PC-3 (cell line): ENCODE results near the gene IQGAP3. TPM values are rescaled to one million over a fixed set of nuclear protein-coding genes. Genes with fewer than 3 reads are reported as not detected.

ENCODE experiments used
- ATAC-seq: fragments of 200-7000 bp; cut with Tn5 transposase; 2 replicates; pipeline ENCODE4 v1.9.1; 2020; ENCODE audit warnings: mild to moderate bottlenecking, moderate library complexity
- BruUV-seq: library from RNA; stranded (reverse); fragments of 400-500 nt; replicated peaks from 2 replicates; lab custom pipeline; 2021; lab: Mats Ljungman, UMichigan
- CTCF ChIA-PET: fragments of 300-600 bp; sonication (Branson Sonifier 250); formaldehyde crosslinking; loops from one replicate; lab custom pipeline; 2022; ENCODE audit warnings: antibody characterized with exemption; lab: Charles Lee
- POLR2A ChIA-PET: fragments of 300-600 bp; sonication (Branson Sonifier 250); formaldehyde crosslinking; loops from one replicate; lab custom pipeline; 2022; ENCODE audit warnings: antibody characterized with exemption; ENCODE audit not compliant: unreplicated experiment; lab: Charles Lee
- DNase-seq: peaks from one replicate; pipeline ENCODE4 v3.0.0-alpha.2; 2015
- H2AFZ ChIP-seq: fragments of 300-600 bp; sonication (generic); 2 replicates; pipeline ENCODE4 v1.6.0; 2016; ENCODE audit warnings: antibody characterized with exemption, low read length
- H3F3A ChIP-seq: fragments of 300-600 bp; sonication (generic); one replicate; pipeline ENCODE4 v1.6.0; 2017; ENCODE audit warnings: antibody characterized with exemption, low read length, control low read depth, mild to moderate bottlenecking; ENCODE audit not compliant: unreplicated experiment
- H3K27ac ChIP-seq: fragments of 300-600 bp; sonication (generic); 2 replicates; pipeline ENCODE4 v1.5.1; 2016; ENCODE audit warnings: mild to moderate bottlenecking, low read length
- H3K27me3 ChIP-seq: fragments of 300-600 bp; sonication (generic); 2 replicates; pipeline ENCODE4 v1.6.1; 2016; ENCODE audit warnings: low read length, mixed read lengths
- H3K36me3 ChIP-seq: fragments of 300-600 bp; sonication (generic); 2 replicates; pipeline ENCODE4 v1.6.1; 2016; ENCODE audit warnings: low read depth, mixed run types, low read length, mixed read lengths
- H3K4me1 ChIP-seq: fragments of 300-600 bp; sonication (generic); 2 replicates; pipeline ENCODE4 v1.5.1; 2016; ENCODE audit warnings: low read length; ENCODE audit not compliant: insufficient read depth
- H3K4me2 ChIP-seq: fragments of 300-600 bp; sonication (generic); 2 replicates; pipeline ENCODE4 v1.6.0; 2016; ENCODE audit warnings: low read length
- H3K4me3 ChIP-seq: fragments of 300-600 bp; sonication (generic); 2 replicates; pipeline ENCODE4 v1.5.1; 2016; ENCODE audit warnings: mild to moderate bottlenecking, low read length, mixed read lengths
- H3K79me2 ChIP-seq: fragments of 300-600 bp; sonication (generic); 2 replicates; pipeline ENCODE4 v1.6.1; 2017; ENCODE audit warnings: low read length, mixed read lengths
- H3K9ac ChIP-seq: fragments of 300-600 bp; sonication (generic); 2 replicates; pipeline ENCODE4 v1.6.0; 2016; ENCODE audit warnings: mild to moderate bottlenecking, low read length
- H3K9me2 ChIP-seq: fragments of 300-600 bp; sonication (generic); replicated peaks from 2 replicates; pipeline ENCODE4 v1.6.1; 2016; ENCODE audit warnings: mixed run types, low read length, mixed read lengths
- H3K9me3 ChIP-seq: fragments of 300-600 bp; sonication (generic); 2 replicates; pipeline ENCODE4 v1.6.1; 2016; ENCODE audit warnings: low read length, mixed read lengths
- H4K20me1 ChIP-seq: fragments of 300-600 bp; sonication (generic); 2 replicates; pipeline ENCODE4 v1.6.1; 2016; ENCODE audit warnings: low read length, mixed read lengths
- CTCF ChIP-seq: fragments of 300-600 bp; sonication (generic); conservative IDR thresholded peaks from 2 replicates; pipeline ENCODE4 v1.5.1; 2017; ENCODE audit warnings: antibody characterized with exemption, low read depth, mild to moderate bottlenecking, low read length
- EZH2 ChIP-seq: fragments of 300-600 bp; sonication (generic); IDR thresholded peaks from one replicate; pipeline ENCODE4 v1.6.1; 2017; ENCODE audit warnings: antibody characterized with exemption, mild to moderate bottlenecking, low read length; ENCODE audit not compliant: unreplicated experiment
- EZH2phosphoT487 ChIP-seq: fragments of 300-600 bp; sonication (generic); IDR thresholded peaks from 2 replicates; pipeline ENCODE4 v1.6.1; 2018; ENCODE audit warnings: mild to moderate bottlenecking, antibody characterized with exemption, low read length, borderline replicate concordance
- intact Hi-C: fragments of 100-400 bp; cut with micrococcal nuclease; formaldehyde crosslinking; loops from 2 replicates; pipeline ENCODE4 v1.9.0; 2023
- total RNA-seq: library from RNA; depleted of rRNA; stranded (reverse); fragments of >200 nt; gene quantifications from 2 replicates; pipeline ENCODE4 v1.2.3, GENCODE V29; 2014

IQGAP3 gene
- total RNA-seq, 1 experiment from 2014 or later = 54.3 TPM

- TF ChIP-seq CTCF (no peak), EZH2phosphoT487 (no peak), EZH2 (no peak)
- H2AFZ ChIP-seq = no peak overlapping the region
- peaks cover 47% of the 10 kb centered on the region for H3K36me3 ChIP-seq
- H3K9ac ChIP-seq = no peak overlapping the region
- H3K4me1 ChIP-seq = no peaks in the 10 kb centered on the region
- H3K9me2 ChIP-seq = no peaks in the 10 kb centered on the region
- no TSS peak for BruUV-seq
- H3K4me2 ChIP-seq = no peak overlapping the region
- intact Hi-C loops = no loop called here
- H3K27me3 ChIP-seq = no peaks in the 10 kb centered on the region
- ChIA-PET POLR2A (no interaction called here), CTCF (interaction anchor here (0.6 kb wide), 1 partner anchor 70 kb away, joined by 3 read pairs; no protein-coding TSS in a partner anchor)
- H3K4me3 ChIP-seq = no peak overlapping the region
- H3F3A ChIP-seq = no peaks in the 10 kb centered on the region
- H3K9me3 ChIP-seq = no peaks in the 10 kb centered on the region
- no peak for DNase-seq
- H3K79me2 ChIP-seq = no peaks in the 10 kb centered on the region
- H4K20me1 ChIP-seq = no peaks in the 10 kb centered on the region
- no peak for ATAC-seq
- no peak overlapping the region for H3K27ac ChIP-seq
Observed at GRCh38 chr1:156527584-156527983, 44.8 kb downstream of the IQGAP3 start.

GRCh38 chr1:156525856-156526489 lies 46.4 kb downstream of the IQGAP3 start:
- Histone ChIP-seq H3K4me2 (no peak overlapping the region), H3K79me2 (no peaks in the 10 kb centered on the region), H3K27ac (no peak overlapping the region), H3K9me3 (no peaks in the 10 kb centered on the region), H3K4me3 (no peak overlapping the region), H3F3A (no peaks in the 10 kb centered on the region), H2AFZ (no peak overlapping the region), H4K20me1 (no peaks in the 10 kb centered on the region), H3K27me3 (no peaks in the 10 kb centered on the region), H3K4me1 (no peaks in the 10 kb centered on the region), H3K9ac (no peak overlapping the region), H3K9me2 (no peaks in the 10 kb centered on the region), H3K36me3 (peaks cover 39% of the 10 kb centered on the region)
- DNase-seq (no peak), ATAC-seq (no peak)
- TF ChIP-seq EZH2phosphoT487 = no peak
- TF ChIP-seq CTCF = no peak
- no peak for TF ChIP-seq EZH2
- ChIA-PET POLR2A (no interaction called here), CTCF (no interaction called here)
- intact Hi-C loops = no loop called here
- BruUV-seq = no TSS peak

GRCh38 chr1:156525071-156525501 lies 47.3 kb downstream of the IQGAP3 start:
- ChIA-PET POLR2A (no interaction called here), CTCF (interaction anchor here (0.6 to 0.8 kb wide), 2 partner anchors 24 to 67 kb away, joined by 5 to 7 read pairs; no protein-coding TSS in a partner anchor)
- Histone ChIP-seq H3K36me3 (peaks cover 30% of the 10 kb centered on the region), H3K4me3 (no peak overlapping the region), H3K27ac (no peak overlapping the region), H3K4me2 (no peak overlapping the region), H3K27me3 (no peaks in the 10 kb centered on the region), H3K9ac (no peak overlapping the region), H2AFZ (no peak overlapping the region), H3K9me3 (no peaks in the 10 kb centered on the region), H3K4me1 (no peaks in the 10 kb centered on the region), H4K20me1 (no peaks in the 10 kb centered on the region), H3K9me2 (no peaks in the 10 kb centered on the region), H3K79me2 (no peaks in the 10 kb centered on the region), H3F3A (no peaks in the 10 kb centered on the region)
- intact Hi-C loops = no loop called here
- TF ChIP-seq EZH2 (no peak), EZH2phosphoT487 (no peak), CTCF (no peak)
- ATAC-seq = no peak
- BruUV-seq = no TSS peak
- no peak for DNase-seq
